Measurements from ENCODE around the gene GDPD3.

GDPD3 gene

DNA sequence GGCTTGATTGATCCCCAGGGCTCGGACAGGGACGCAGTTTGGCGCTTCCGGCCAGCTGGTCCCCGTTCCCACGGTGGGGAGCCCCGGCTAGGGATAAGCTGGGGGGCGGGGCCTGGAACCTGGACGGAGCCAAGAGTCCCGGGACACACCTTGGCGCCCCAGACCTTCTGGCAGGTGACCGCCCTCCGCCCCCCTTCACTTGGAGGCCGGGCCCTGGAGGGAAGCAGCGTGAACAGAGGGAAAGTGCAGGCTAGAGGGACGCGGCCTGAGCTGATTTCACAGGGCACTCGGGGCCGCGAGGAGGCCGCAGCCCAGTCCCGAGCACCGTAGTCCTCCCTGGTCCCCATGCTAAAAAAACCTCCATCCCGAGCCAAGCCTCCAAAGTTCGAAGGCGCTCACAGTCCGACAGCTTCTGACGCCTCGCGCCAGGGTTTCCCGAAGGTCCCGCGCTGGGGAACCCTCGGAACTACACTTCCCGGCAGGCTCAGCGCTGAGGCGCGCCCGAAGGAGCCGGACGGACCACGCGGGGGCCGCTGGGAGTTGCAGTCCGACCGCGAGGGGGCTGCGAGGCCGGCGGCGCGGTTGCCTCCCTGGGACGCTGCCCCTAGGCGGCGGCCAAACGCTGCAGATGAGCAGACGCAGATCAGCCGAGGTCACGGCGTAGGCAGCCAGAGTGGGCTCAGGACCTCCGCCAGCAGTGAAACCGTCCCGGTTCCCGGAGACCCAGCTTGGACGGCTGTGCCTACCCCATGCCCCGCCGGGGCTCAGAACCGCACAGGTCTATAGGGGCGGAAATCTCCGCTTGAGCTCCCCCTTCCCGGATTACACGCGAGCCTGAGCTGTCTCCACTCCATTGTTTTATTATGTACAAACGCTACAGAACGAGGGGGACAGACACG is 21.6 kb downstream of the GDPD3 start, which contains the start of gene TBX6:
TBX6 (minus strand) TSS at position 451 of the 899 bp plus-strand sequence. CDS start 731 bp downstream, outside the sequence.
- peak within 1 kb of the TSS; percentile 40 for H3K4me3 ChIP-seq (ENCODE audit: low read depth, low read length)
- in situ Hi-C loops (cut with HindIII; ENCODE audit: low sequenced_read_pairs): no loop called here
- peak; percentile 46 for DNase-seq (ENCODE audit: low read depth)
- TF ChIP-seq, protein P1, sequence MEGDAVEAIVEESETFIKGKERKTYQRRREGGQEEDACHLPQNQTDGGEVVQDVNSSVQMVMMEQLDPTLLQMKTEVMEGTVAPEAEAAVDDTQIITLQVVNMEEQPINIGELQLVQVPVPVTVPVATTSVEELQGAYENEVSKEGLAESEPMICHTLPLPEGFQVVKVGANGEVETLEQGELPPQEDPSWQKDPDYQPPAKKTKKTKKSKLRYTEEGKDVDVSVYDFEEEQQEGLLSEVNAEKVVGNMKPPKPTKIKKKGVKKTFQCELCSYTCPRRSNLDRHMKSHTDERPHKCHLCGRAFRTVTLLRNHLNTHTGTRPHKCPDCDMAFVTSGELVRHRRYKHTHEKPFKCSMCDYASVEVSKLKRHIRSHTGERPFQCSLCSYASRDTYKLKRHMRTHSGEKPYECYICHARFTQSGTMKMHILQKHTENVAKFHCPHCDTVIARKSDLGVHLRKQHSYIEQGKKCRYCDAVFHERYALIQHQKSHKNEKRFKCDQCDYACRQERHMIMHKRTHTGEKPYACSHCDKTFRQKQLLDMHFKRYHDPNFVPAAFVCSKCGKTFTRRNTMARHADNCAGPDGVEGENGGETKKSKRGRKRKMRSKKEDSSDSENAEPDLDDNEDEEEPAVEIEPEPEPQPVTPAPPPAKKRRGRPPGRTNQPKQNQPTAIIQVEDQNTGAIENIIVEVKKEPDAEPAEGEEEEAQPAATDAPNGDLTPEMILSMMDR (IDR thresholded peaks at IDR 0.05; ENCODE audit: low read depth, low read length, missing control alignments): peak; percentile 67

DNA sequence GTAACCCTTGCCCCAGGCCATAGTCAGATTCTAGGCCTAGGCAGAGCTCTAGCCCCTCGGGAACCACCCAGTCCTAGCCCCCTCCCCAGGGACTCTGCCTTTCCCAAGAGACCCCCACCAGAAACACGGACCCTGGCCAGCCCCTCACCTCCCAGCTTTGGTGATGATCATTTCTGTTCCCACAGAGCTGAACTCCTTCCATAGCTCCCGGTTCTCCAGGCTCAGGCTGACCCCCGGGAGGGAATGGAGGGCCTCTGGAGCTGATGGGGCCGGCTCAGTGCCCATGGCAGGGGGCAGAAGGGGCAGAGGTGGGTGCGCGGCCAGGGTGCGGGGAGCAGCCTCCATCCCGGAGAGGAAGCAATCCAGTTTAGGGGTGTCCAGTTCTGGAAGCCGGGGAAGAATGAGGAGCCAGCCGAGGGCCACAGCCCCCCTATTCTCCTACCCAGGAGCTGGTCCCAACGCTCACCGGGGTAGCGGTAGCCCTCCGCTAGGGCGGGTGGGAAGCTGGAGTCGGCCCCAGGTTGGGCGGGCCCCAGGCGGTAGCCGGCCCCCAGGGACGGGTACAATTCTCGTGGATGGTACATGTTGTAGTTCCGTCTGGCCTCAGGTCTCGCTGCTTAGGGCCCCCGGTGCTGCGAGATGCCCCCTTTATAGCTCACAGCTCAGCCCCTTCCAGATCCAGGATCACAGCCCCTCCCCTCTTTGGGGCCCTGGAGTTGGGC is 22.6 kb downstream of the GDPD3 start:
- in situ Hi-C loops (cut with HindIII; ENCODE audit: low sequenced_read_pairs): no loop called here
- TF ChIP-seq, protein P1 (IDR thresholded peaks at IDR 0.05; ENCODE audit: low read depth, low read length, missing control alignments): no peak
- no peak for DNase-seq (ENCODE audit: low read depth)
- H3K4me3 ChIP-seq (ENCODE audit: low read depth, low read length): no peak overlapping the region

DNA sequence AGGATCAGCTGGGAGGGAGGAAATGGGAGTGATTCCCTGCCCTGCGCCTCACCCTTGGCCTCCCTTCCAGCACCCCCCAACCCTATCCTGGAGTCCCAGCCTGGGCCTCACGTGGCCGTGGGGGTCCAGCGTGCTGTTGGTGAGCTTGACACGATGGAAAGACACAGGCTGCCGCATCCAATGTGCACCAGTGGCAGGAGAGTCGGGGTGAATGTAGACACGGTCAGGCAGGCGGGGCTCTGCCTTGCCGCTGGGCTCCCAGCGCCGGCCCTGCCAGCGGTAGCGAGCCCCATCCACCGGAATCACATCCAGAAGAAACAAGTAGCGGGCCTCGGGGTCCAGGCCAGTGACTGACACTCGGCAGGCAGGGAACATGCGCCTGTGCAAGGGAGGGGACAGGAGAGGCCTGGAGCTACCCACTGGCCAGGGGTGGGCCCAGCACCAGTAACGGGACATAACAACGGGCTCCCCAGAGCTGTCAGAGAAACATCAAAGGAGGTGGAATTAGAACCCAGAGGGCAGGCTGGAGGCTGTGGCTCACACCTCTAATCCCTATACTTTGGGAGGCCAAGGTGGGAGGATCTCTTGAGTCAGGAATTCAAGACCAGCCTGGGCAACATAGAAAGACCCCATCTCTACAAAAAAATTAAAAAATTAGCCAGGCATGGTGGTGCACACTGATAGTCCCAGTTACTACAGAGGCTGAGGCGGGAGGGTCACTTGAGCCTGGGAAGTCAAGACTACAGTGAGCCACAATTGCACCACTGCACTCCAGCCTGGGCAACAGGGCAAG is 24.3 kb downstream of the GDPD3 start:
- no peak for DNase-seq (ENCODE audit: low read depth)
- TF ChIP-seq, protein P1 (IDR thresholded peaks at IDR 0.05; ENCODE audit: low read depth, low read length, missing control alignments): no peak
- in situ Hi-C loops (cut with HindIII; ENCODE audit: low sequenced_read_pairs): no loop called here
- no peak overlapping the region for H3K4me3 ChIP-seq (ENCODE audit: low read depth, low read length)

DNA sequence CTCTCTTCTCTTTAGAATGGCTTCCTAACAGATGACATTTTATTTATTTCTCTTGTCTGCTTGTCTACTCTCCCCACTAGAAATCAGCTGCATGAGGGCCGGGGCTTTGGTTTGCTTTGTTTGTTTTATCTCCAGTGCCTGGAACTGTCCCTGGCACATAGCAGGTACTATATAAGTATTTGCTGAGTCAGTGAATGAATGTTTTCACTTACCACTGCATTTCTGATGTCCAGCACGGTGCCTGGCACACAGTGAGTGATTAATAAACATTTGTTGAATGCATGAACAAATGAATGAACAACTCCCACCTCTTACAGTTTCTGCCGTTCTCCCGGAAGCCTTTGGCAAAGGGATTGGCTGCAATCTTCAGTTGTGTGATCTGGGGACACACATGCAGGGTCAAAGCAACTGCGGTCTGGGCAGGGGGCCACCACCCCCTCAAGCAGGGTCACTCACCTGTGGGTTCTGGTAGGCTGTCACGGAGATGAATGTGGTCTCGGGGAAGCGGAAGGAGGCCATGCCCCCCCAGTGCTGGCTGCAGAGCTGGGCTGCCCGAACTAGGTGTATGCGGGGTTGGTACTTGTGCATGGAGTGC is 25.0 kb downstream of the GDPD3 start:
- no peak overlapping the region for H3K4me3 ChIP-seq (ENCODE audit: low read depth, low read length)
- DNase-seq (ENCODE audit: low read depth): no peak
- TF ChIP-seq, protein P1 (IDR thresholded peaks at IDR 0.05; ENCODE audit: low read depth, low read length, missing control alignments): no peak
- in situ Hi-C loops (cut with HindIII; ENCODE audit: low sequenced_read_pairs): no loop called here

DNA sequence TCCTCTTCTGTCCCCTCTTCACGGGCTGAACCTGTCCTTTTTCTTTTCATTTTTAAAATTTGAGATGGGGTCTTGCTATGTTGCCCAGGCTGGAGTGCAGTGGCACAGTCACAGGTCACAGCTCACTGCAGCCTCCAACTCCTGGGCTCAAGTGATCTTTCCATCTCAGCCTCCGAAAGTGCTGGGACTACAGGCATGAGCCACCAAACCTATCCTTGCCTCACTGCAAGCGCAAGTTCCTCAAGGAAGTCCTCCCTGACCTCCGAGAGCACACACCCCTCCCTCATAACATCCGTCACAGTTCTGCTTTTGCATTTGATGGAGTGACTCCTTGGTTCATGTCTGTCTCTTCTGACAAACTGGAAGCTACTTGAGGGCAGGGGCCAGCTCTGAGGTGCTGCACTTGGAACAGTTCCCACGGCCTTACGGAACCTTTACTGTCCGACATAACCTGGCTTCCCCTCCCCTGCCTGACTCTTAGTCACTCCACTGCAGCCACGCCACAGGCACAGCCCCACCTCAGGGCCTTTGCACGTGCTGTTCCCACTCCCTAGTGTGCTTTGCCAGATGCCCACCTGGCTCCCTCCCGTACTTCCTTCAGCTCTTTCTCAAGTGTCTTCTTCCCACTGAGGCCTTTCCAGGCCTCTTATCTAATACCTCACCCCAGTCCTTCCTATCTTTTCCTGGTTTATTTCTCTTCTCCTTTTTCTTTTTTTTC is 26.0 kb downstream of the GDPD3 start:
- in situ Hi-C loops (cut with HindIII; ENCODE audit: low sequenced_read_pairs): no loop called here
- no peak overlapping the region for H3K4me3 ChIP-seq (ENCODE audit: low read depth, low read length)
- TF ChIP-seq, protein P1 (IDR thresholded peaks at IDR 0.05; ENCODE audit: low read depth, low read length, missing control alignments): no peak
- no peak for DNase-seq (ENCODE audit: low read depth)

Data from astrocyte of the cerebellum (primary cell).